ENCODE data around the gene STK17B.

Gene STK17B

DNA sequence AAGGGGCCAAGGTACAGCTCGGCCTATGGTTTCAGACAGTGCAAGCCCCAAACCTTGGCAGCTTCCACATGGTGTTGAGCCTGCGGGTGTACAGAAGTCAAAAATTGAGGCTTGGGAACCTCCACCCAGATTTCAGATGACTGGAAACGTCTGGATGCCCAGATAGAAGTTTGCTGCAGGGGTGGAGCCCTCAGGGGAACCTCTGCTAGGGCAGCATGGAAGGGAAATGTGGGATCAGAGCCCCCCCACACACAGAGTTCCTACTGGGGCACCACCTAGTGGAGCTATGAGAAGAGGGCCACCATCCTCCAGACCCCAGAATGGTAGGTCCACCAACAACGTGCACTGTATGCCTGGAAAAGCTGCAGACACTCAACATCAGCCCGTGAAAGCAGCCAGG is 87.8 kb downstream of the STK17B start:
- DNase-seq, result no peak
- Histone ChIP-seq H3K79me1 (replicated peaks; ENCODE audit: low read length, poor library complexity, severe bottlenecking) (no peaks in the 10 kb centered on the region), H3K4me2 (ENCODE audit: low read length, poor library complexity, severe bottlenecking) (no peak overlapping the region), H3K27ac (ENCODE audit: low read length, poor library complexity, severe bottlenecking) (no peak overlapping the region), H2AFZ (ENCODE audit: low read depth, low read length) (no peak overlapping the region), H3K18ac (ENCODE audit: low read depth in 1 of 2, low read length in 2 of 2) (no peak overlapping the region), H2BK5ac (ENCODE audit: low read depth, low read length, poor library complexity, severe bottlenecking) (no peak overlapping the region), H3K36me3 (ENCODE audit: control insufficient read depth in 1 of 2, insufficient read depth in 2 of 2, low read depth in 1 of 2, low read length in 2 of 2) (no peaks in the 10 kb centered on the region), H3K4me1 (ENCODE audit: control insufficient read depth, insufficient read depth, low read depth, low read length) (no peaks in the 10 kb centered on the region), H4K8ac (ENCODE audit: low read length) (no peak overlapping the region), H3K9ac (ENCODE audit: low read length) (no peak overlapping the region), H2BK120ac (ENCODE audit: low read depth, low read length) (no peak overlapping the region), H3K4ac (ENCODE audit: low read depth in 1 of 2, low read length in 2 of 2) (no peak overlapping the region), H3K23ac (ENCODE audit: low read length in 2 of 2) (no peak overlapping the region), H4K91ac (ENCODE audit: low read length) (no peak overlapping the region), H2BK15ac (ENCODE audit: low read depth, poor library complexity, severe bottlenecking) (no peak overlapping the region), H3K4me3 (ENCODE audit: insufficient read depth in 1 of 2, low read depth in 1 of 2, low read length in 2 of 2) (no peak overlapping the region), H3K14ac (ENCODE audit: low read length in 2 of 2) (no peak overlapping the region), H3K9me3 (ENCODE audit: control insufficient read depth, low read length) (no peaks in the 10 kb centered on the region), H2AK5ac (ENCODE audit: low read length, severe bottlenecking) (no peak overlapping the region), H3K27me3 (ENCODE audit: control insufficient read depth in 1 of 2, insufficient read depth in 1 of 2, low read length in 2 of 2) (no peaks in the 10 kb centered on the region), H2BK12ac (ENCODE audit: low read length in 2 of 2) (no peak overlapping the region)
- 83% methylated on average over 5 of the region's 5 CpGs for WGBS

Measured in mesenchymal stem cell (in vitro differentiated cells and primary cell).